Hematopoietic multipotent progenitor cell treated with erythropoietin and hydrocortisone succinate and interleukin-3 and kit ligand, for 17 days (in vitro differentiated cells): Measurements from ENCODE around the gene CCDC24.
A peak's percentile ranks its signal among the peaks of the same experiment; 100 is the strongest.

Source experiments
- DNase-seq: peaks from one replicate; pipeline ENCODE4 v3.0.0-alpha.2; 2015; ENCODE audit warnings: low spot score

CCDC24 gene

DNA sequence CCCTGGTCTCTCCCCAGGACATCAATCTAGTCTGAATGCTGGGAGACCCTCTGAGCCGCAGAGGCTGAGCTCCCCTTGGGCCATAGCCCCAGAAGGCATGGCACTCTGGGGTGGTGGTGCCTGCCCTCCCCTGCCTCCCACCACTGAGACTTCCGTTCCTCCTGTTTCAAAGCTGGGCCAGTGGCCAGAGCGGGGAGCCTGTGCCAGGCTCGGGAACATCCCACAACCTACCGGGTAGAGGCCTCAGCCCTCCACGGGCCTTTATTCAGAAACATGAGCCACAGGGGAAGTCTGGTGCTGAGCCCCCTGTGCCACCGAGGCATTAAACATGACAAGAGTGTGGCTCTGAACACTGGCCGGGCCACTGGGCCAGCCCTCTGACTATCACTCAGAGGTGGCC is 8.1 kb downstream of the CCDC24 start:
- no peak for DNase-seq

DNA sequence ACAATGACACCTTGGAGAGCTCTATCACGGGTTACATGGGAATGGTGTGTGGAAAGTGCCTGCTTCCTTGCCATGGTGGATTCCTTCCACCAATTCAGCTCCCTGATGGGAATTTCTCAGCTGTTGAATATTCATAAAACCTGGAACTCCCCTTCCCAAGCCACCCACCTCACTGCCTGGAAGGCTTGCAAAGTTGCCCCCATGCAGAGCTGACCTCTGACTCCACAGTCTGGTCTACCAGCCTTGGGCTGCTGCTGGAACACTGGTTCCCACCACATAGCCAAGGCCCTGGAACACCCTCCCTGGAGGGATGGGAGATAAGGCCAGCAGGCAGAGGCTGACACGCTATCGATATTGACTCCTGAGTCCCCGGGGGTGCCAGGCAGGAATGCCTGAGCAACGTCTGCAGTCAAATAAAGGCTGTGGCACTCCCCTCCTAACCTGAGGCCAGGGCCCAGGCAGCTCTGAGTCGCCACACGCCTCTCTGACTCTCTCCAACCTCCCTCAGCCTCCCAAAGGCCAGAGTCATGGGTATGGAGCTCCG is 8.8 kb downstream of the CCDC24 start:
- DNase-seq = no peak

DNA sequence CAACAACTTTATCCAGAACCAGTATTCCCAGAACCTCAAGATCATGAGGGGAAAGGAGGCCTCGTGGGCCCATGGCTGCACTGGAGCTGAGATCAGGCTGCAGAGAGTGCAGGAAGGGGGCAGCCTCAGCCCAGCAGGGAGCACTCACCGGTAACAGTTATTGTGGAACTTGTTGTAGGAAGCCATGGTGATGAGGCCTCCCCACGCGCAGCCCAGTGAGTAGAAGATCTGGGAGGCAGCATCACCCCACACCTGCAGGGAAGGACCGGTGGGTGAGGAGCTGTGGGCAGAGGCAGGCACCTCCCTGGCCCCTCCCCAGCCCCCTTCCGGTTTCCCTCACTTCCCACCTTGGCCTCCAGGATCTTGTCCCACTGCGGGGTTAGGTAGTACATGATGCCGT is 10.8 kb downstream of the CCDC24 start:
- no peak for DNase-seq

DNA sequence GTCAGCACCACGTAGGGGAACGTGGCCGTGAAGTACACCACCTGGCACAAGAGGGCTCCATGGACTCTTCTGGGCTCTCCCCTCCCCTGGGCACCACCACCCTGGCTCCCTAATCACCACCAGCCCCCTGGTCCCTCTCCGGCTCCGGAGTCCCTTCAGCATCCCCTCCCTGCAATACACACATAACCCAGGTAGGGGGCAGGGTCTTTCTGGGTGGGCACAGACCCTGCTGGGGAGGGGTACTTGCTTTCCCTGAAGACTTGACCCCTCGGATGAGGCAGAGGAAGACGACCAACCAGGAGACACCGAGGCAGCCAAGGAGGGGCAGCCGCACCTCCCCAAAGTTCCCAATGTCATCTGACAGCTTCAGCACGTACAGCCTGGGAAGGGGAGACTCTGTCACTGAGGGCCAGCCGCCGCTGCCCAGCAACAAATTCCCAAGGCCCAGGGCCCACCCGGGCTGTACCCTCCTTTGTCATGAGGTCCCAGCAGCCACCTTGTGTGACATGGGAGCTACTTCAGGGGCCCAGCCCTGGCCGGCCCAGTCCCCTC is 11.3 kb downstream of the CCDC24 start:
- DNase-seq = no peak

DNA sequence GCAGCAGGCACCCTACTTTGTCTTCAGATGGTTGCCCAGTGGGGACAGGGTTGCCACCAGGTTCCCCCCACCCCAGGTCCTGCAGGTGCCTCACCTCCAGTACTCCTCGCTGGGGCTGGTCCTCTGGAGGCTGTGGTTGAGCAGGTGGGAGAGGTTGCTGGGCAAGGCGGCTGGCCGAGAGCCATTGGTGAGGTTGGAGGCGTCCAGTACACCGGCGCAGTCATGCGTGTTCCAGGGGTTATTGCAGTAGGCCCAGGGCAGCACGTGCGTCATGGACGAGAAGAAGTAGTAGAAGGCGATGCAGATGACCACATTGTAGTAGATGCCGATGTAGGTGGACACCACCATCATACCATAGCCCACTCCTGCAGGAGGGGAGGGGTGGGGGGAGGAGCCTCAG is 16.9 kb downstream of the CCDC24 start:
- DNase-seq = no peak

DNA sequence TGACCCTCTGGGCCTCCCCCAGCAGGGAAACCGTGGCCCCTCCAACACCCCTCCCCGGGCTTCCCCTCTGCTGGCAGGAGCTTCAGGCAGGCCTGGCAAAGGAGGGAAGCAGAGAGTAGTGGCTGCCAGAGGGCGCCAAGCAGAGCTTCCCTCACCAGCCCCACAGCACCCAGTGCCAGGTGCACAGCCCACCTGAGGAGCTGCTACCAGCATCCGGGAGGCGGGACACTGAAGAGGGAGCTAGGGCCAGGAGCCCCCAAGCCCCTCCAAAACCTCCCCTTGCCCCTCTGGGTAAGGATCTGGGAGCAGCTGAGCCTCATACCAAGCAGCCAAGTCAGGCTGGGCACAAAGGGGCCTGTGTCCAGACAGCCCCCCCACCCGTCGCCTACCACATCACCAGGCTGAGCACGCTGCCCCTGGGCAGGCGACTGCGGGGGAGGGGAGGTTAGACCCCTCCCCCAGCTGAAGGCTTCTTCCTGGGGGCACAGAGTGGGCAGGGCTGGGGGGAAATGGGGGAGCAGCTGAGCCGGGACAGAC is 19.6 kb downstream of the CCDC24 start:
- DNase-seq = no peak

DNA sequence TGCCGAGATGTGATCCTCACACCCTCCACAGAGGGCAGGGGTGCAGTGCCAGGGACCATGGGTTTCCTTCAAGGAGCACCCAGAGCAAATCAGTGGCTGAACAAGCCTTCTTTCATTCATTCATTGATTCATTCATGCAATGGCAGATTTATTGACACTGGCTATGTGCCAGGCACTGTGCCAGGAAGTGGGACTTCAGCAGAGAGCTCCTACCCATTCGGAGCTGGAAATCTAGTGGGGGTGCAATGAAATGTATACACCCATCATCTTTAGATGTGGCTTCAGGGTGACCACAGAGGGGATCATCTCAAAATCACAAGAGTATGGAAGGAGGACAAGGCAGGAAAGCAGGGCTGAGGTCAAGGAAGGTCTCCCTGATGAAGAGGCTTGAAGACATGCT is 21.0 kb downstream of the CCDC24 start:
- no peak for DNase-seq

DNA sequence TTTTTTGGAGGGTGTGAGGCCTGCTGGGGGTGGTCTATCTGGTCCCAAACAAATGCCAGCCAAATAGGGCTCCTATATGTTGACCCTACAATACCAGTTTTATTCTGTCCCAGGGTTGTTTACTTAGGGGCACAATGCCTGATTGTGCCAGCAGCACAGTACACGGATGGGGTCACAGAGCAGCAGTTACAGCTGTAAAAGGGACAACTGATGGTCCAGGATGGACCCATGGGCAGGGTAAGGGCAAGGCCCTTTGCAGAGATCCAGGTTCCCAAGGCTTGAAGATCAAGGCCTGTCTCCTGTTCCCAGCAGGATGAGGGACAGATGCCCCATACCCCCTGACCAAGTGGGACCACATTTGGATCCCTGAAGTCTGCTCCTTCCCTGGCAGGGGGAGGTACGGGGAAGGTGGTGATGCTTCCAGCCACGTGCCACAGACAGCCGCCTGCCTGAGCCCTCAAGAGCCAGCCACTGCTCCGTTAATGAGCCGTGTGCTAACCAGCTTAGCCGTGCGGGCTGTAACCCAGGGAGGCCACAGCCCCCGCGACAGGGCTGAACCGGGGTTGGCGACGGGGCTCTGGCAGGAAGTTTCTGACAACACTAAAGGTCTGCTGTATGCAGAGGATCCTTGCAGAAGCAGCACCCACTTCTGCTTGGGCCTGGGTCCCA is 21.7 kb downstream of the CCDC24 start:
- no peak for DNase-seq

DNA sequence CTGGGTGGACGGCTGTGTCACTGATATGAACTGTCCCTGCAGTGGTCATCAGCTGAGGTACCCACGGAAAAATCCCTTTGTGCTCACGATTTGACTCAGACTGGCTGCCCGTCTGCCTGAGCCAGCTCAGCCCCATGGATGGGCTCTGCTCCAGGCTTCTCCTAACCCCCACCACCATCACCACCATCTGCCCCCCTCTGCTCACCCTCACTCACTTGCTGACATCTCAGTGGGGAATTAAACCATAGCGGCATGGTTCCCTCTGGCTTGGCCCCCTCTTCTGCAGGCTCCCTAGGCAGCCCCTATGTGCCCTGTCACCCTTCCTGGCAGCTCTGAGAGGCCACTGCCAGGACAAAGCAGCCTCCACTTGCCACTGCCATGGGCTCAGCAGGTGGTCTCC is 22.6 kb downstream of the CCDC24 start:
- no peak for DNase-seq

DNA sequence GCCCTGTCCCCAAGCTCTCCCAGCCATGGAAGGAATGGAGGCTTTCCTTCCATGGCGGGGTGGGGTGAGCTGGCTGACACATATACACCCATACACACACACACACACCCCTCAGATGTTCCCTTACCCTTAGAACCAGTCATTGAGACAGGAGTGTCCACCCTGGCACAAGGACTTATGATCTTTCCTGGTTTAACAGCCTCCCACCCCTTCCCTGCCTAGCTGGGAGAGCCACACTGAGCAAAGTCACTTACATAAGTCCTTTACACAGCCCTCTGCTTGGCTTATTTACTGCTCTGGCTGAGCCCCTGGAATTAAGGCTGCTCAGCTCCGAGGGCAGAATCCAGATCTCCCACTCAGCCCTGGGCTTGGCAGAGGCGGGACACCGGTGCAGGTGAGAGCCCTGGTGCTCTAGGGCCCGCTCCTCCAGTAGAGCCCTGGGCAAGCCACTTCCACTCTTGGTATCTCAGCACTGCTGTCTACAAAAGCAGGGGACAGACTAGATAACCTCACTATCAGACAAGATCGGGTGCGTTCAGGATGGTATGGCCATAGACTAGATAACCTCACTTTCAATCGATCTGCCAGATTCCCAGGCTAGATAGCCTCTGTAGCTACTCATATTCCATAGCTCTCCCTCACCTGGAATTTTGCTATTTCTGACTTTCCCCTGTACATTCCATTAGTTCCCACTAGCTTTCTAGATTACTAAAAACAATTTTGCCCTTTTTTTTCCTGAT is 23.1 kb downstream of the CCDC24 start:
- peak; percentile 18 for DNase-seq

DNA sequence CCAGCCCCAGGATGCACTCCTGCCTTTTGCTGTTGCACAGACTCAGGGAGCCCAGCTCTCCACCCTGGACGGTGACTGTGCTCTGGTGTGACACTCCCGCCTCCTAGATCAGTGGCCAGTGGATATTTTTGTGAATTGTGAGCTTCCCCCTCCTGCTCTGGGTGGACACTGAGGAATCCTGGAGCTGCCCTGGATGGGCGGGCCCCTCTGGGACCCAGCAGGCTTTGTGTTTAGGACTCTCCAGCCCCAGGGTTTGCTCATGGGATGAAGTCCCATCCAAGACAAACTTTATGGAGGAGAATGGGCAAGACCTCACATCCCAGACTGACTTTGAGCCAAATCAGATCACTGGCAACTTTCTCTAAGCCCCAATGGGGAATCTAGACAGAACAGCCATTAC is 23.8 kb downstream of the CCDC24 start:
- DNase-seq = no peak

DNA sequence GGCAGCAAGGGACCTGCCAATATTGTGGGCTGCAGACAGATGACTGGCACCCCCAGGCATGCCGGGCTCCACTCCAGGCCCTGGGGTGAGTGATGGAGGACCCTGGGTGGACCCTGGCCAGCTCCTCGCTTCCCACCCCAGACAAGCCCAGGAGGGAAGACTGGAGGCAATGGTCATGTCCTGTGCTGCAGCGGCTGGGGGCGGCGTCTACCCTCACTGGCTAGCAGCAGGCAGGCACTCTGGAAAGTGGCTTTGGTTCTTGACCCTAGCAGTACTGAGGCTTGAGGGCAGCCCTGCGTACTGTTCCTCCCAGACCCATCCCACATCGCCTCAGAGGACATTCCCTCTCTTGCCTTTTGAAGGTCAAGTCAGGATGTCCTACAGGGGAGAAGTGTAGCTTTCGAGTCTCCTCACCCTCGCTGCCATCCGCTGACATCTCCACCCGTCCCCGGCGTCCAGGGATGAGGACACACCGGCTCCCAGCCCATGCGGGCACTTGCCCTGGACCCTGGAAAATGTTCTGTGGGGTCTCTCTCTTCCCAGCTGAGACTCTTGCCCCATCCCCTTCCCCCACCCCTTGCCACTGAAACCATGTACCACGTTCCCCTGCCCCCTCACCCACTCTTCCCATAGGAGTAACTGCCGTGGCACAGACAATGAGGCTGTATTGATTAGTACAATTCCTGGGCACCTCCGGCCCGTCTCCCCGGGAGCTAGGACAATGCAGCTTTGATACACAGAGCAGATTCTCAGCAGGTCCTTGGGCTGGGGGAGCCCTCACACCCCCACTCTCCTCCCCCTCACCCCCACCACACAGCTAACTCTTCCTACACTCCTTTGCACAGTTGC is 24.9 kb downstream of the CCDC24 start:
- DNase-seq = no peak

DNA sequence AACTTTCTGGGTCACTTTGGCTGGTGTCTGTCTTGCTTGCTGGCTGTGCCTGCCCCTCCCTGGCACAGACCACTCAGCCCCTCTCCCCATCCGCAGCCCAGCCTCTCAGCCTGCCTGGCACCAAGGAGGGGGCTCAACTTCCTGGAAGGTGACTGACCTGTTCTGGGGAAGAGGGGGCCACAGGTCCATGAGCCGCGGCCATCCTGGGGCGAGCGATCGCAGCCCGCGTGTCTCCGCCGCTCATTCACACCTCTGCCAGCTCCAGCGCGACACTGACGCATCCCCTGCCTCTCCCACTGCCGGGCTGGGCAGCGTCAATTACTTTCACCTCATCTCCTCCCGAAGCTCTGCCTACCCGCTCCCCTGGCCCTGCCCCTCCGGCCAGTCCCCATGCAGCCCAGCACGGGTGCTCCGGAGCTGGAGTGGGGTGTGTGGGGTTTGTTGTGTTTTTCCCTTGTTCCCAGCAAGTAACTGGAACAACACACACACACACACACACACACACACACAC is 25.5 kb downstream of the CCDC24 start:
- DNase-seq = no peak

DNA sequence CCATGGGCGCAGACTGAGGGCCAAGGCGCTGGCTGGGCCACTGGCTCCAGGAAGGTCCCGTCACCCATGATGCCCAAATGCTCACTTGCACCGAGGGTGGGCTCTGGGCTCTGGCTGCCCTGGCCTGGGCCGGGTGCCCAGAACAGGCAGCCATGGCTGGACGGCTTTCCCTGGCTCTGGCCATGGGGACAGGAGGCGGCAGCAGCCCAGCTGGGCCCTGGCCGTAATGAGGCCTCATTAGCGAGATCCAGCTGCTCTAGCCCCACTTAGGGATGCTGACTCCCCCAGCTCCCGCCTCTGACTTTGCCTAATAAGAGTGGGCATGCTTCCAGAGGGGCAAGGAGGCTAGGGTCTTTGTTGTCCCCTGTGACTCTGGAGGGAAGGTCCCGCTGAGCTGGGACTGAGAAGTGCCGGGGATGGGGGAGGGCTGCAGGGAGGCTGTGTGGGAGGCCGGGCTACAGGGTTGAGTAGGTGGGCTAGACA is 28.1 kb downstream of the CCDC24 start:
- DNase-seq = no peak

DNA sequence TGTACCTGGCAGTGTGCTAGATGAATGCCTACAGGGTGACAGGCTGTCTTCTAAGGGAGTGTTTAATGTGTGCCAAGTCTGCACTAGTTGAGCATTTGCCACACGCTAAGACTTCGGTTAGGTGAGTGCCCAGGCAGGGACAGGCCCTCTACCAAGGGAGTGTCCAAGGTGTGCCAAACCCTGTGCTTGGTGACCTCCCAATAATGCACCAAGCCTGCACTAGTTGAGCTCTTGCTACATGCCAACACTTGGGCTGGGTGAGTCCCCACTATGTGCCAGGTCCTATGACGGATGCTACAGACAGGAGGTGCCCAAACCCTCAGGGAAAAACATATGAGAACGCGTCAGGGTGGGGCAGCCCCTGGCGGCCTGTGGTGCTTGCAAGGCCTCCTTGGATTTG is 29.1 kb downstream of the CCDC24 start:
- DNase-seq = no peak

DNA sequence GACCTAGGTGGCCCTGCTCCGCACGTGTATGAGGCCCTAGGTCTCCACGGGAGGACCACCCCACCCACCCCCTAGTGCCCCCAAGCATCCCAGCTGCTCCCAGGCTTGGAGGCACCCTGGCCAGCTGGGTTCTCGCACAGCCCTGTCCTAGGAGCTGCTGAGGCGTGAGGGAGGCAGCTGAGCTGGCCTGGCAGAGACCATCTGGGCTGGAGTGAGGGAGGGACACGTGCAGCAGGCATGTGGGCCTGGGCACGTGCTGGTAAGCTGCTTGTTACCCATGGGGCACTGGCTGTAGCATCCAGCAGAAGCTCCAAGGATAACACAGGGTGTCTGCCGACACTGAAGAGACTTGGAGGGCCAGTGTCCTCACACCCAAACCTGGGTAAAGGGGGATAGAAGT is 29.8 kb downstream of the CCDC24 start:
- no peak for DNase-seq

DNA sequence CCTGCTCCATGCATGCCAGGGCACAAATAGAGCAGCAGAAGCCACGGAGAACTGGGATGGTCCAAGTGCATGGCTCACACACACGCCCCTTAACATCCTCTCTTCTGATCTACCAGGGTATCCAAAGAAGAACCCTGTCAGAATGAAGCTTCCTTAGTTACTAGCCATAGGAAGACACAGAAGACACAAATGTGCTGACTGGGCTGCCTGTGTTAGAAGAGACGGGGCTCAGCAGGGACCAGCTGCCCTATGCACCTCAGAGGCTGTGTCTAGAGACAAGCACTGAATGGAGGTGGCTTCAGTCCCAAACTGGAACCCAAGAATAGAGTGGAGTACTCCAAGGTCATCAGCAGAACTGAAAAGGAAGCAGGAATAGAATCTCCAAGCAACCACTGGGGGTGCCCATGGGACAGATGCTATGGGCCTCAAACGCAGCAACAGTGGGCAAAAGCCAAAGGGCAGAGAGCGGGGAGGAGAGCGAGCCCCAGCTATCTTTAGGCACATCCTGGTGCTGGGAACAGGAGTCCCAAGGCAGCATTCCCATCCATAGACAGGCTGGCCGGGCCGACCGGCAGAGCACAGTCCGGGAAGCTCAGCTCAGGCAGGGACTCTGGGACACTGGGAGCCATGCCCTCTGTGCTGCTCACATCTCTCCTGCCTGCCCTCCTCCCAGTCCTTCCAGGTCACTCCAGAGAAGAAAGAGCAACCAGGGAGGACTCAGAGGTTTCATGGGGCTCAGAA is 30.4 kb downstream of the CCDC24 start:
- no peak for DNase-seq

DNA sequence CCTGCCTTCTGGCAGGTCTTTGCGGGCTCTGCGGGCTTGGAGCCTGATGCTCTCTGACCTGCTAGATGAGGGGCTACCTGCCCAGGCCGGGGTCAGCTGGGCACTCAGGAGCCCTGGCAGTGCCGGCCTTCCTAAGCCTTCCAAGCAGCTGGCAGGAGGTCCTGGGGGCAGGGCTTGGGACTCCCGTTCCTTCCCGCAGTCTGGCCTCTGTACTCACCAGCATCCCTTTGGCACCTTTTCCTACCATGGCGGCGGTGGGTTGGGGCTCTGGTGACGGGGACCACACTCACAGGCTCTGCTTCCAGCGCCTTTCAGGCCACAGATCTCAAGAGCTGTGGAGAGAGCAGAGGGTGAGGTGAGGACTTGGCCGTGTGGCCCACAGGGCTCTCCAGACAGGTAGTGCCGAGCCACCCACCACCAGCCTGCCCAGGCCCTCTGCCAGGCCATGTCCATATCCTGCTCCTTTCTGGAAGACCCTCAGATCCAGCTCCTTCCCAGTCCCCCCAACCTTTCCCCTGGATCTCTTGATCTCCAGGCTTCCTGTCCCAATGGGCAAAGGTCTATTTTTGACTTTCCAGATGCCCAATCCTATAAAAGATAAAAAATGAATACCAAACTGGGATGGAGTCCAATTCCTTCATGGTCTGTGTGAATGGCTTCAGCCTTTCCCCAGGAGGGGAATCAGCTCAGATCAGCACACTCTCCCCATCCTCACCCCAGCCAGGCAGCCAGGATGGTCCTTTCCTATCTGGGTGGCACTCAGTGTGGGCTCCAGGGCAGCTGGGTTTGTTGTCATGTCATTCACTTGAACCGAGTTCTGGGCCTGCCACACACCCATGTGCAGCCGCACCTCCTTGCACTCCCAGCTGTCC is 32.9 kb downstream of the CCDC24 start:
- no peak for DNase-seq

DNA sequence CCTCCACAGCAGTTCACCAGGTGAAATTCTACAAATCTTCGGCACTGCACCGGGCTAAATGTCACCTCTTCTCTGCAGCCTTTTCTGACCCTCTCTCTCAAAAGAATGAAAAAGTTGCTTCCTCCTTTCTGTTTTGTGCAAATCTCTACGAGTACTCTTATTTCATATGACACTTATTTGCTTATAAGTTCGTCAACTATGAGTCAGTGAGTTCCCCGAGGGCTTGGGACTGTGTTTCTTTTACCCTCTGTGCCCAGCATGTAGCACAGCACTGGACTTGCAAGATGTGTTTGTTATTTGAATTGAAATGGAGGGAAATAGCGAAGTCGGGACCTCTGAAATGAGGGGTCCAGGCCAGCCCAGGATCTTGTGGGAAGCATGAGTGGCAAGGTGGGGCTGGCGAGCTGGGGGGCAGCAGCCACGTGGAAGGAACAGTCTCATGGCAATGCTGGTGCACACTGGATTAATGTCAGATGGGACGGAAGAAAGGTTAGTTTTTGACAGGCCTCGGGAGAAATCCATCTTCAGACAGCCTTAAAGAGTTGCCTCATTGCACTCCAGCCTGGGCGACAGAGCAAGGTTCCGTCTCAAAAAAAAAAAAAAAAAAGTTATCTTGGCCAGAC is 33.6 kb downstream of the CCDC24 start:
- no peak for DNase-seq

DNA sequence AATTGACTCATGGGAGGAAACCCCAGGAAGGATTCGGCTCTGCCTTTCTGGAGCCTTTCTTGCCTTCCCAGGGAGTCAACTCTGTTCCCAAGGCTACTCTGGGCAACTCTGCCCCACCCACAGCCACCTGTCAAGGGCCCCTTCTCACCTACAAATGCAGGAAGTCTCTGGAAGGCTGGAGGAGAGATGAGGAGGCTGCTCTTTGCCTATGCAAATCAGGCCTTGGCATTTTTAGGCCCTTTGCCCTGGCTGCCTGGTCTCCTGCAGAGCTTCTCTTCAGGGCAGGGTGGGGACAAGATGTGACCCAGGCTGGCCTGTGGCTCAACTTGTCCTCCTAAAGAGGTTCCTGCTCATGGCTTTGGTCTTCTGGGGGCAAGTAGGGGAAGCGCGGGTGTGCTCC is 34.4 kb downstream of the CCDC24 start:
- no peak for DNase-seq
